ENCODE data around the gene PARD6B.
"Not testable (repeated sequence)": the region's sequence is repeated elsewhere in the genome, so short reads cannot be mapped to it uniquely, and the experiment has no call there.

PARD6B gene, protein sequence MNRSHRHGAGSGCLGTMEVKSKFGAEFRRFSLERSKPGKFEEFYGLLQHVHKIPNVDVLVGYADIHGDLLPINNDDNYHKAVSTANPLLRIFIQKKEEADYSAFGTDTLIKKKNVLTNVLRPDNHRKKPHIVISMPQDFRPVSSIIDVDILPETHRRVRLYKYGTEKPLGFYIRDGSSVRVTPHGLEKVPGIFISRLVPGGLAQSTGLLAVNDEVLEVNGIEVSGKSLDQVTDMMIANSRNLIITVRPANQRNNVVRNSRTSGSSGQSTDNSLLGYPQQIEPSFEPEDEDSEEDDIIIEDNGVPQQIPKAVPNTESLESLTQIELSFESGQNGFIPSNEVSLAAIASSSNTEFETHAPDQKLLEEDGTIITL

DNA sequence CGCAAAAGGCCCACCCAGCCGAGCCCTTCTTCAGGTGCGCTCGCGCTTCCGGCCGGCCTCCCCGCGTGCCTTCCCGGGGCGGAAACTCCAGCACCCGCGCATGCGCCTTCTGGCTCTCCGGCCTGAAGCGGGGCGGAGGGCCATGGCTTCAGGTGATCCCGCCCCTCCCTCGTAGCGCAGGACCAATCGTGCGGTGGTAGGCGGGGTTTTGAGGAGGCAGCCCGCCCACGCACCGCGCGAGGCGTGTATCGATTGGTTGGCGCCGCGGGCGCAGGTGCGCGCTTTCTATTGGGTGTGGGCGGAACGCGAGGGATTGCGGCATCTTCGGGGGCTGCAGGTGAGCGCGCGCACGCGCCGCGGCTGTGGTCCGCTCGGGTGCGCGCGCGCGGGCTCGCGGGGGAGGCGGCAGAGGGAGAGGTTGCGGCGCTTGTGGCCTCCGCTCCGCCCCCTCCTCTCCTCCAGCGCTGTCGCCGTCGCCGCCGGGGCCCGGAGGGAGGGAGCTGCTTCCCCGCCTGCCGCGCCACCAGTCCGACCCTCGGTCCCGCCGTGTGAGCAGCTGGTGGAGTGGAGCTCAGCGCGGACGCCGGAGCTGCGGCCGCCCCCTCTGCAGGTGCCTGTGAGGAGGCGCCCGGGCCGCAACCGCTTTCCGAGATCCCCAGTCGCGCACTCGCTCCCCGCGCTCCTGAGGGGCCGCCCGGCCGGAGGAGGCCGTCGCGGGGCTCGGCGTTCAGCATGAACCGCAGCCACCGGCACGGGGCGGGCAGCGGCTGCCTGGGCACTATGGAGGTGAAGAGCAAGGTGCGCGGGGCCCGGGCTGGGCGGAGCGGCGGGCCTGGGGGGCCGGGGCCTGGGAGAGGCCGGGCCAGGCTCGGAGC lies at the start of gene PARD6B:
PARD6B (plus strand) TSS at position 526 of the 875 bp plus-strand sequence; CDS start at position 733, 207 bp downstream.
- peak; percentile 99 for DNase-seq (ENCODE audit: low read depth)

DNA sequence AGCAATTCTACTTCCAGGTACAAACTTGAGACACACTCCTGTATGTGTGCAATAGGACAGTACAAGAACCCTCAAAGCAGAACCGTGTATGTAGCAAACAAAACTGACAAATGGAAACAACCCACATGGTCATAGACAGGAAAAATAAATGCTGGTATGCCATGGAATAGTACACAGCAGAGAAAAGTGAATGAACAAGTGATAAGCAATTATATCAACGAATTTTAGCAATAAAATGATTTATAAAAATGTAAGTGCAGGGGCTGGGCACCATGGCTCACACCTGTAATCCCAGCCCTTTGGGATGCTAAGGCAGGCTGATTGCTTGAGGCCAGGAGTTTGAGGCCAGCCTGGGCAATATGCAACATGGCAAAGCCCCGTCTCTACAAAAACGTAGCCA lies 49.3 kb upstream of the PARD6B start:
- no peak for DNase-seq (ENCODE audit: low read depth)

DNA sequence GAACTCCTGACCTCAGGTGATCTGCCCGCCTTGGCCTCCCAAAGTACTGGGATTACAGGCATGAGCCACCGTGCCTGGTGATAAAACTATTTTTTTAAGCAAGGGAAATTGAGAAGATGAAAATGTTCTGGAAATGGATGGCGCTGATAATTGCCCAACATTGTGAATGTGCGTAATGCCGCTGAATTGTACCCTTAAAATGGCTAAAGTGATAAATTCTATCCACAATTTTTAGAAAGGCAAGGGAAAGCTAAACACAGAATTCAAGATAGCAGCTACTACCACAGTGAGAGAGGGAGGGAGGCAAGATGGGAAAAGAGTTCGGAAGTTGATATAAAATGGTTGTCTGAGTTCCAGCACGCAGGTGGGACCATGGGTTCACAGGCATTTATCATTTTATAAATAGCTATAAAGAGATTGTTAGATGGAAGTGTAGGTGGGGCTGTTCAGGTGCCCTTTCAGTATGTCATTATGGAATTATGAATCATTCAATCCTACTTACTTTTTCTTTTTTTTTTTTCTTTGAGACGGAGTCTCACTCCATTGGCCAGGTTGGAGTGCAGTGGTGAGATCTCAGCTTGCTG lies 48.3 kb upstream of the PARD6B start:
- DNase-seq (ENCODE audit: low read depth): no peak

DNA sequence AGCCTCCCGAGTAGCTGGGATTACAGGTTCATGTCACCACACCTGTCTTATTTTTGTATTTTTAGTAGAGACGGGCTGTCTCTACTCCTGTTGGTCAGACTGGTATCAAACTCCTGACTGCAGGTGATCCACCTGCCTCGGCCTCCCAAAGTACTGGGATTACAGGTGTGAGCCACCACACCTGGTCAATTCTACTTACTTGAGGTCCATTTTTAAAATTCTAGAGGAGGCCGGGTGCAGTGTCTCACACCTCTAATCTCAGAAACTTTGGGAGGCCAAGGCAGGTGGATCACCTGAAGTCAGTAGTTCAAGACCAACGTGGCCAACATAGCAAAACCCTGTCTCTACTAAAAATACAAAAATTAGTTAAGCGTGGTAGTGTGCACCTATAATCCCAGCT lies 47.8 kb upstream of the PARD6B start:
- no peak for DNase-seq (ENCODE audit: low read depth)

DNA sequence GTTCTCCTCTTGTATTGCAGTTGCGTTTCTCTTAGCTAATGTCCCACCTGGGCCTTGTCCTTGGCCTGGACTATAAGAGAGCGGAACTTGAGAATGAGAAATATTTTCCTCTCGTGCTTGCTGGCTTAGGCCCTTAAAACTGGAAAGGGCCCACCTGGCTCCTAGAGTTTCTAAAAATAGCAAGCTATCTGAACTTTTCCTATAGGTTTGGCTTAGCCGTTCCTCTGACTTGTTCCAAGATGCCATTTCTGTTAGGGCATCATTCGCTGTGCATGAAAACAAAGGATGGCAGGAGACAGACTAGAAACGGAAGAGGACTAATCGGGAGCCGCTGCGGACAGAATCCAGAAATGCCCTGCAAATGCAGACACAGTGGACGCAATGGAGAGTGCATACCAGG lies 44.6 kb upstream of the PARD6B start:
- DNase-seq (ENCODE audit: low read depth): no peak

GRCh38 chr20:50688256-50688975 lies 43.0 kb upstream of the PARD6B start:
- no peak for DNase-seq (ENCODE audit: low read depth)

DNA sequence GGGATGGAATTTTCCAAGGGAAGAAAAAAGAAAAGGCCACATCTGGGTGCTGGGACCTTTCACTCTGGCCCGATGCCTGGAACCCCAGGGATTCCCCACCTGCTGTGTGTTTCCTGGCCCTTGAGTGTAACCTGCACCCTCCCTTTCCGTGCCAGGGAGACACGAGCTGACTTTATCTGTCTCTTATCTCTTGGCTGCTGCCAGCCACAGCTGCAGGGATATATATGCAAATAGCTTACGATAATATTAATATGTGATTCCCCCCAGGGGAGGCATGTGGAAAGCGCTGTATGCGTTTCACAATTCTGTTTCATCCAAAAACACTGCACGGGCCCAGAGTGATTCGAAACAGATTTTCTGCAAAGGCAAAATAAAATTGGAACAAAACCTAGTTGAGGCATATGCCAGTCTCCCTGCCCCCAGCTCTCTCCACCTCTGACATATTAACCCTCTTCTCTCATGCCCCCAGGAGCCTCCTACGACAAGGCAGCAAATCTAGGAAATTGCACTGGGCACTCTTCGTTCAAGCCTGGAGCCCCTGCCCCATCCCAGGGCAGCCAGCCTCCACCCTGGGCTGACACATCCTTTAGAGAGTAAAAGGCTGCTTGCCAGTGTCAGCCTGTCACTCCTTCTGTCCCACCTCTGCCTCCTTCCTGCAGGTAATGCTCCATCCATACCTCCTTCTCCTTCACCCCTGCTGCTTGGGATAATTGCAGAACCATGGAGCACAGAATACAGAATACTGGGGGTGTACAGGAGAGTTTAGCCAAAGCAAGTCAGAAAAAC lies 41.3 kb upstream of the PARD6B start:
- no peak for DNase-seq (ENCODE audit: low read depth)

- no peak for DNase-seq (ENCODE audit: low read depth)
Measured at GRCh38 chr20:50690650-50691572, 40.5 kb upstream of the PARD6B start, which contains the start of gene RIPOR3. TSS of gene RIPOR3 (minus strand) at chr20:50691542. CDS start at chr20:50691128, 414 bp downstream.

- no peak for DNase-seq (ENCODE audit: low read depth)
Measured at GRCh38 chr20:50691573-50692551, 39.5 kb upstream of the PARD6B start.

DNA sequence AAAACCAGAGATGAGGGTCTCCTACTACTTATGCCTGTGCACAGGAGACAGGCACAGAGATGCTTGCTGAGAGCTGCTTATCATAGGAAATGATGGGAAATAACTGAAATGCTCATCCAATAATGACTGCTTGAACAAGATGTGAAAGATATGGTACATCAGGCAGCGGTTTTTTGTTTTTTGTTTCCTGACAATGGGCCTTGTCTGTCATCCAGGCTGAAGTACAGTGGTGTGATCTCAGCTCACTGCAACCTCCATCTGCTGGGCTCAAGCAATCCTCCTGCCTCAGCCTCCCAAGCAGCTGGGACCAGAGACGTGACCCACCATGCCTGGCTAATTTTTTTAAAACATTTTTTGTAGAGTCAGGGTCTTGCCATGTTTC lies 38.8 kb upstream of the PARD6B start:
- DNase-seq (ENCODE audit: low read depth): no peak

DNA sequence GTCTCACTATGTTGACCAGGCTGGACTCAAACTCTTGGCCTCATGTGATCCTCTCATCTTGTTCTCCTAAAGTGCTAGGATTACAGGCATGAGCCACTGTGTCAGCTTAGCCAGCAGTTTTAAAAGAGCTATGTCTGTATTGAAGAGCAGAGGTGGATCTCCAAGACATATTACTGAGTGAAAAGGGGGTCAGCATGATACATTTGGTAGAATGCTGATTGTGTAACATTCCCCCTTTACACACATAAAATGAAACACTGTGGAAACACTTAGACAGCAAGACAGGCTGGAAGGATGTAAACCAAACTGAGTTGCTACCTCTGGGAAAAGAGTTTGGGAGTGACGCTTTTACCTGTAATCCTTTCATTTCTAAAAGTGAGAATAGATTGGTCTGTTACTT lies 38.4 kb upstream of the PARD6B start:
- no peak for DNase-seq (ENCODE audit: low read depth)

DNA sequence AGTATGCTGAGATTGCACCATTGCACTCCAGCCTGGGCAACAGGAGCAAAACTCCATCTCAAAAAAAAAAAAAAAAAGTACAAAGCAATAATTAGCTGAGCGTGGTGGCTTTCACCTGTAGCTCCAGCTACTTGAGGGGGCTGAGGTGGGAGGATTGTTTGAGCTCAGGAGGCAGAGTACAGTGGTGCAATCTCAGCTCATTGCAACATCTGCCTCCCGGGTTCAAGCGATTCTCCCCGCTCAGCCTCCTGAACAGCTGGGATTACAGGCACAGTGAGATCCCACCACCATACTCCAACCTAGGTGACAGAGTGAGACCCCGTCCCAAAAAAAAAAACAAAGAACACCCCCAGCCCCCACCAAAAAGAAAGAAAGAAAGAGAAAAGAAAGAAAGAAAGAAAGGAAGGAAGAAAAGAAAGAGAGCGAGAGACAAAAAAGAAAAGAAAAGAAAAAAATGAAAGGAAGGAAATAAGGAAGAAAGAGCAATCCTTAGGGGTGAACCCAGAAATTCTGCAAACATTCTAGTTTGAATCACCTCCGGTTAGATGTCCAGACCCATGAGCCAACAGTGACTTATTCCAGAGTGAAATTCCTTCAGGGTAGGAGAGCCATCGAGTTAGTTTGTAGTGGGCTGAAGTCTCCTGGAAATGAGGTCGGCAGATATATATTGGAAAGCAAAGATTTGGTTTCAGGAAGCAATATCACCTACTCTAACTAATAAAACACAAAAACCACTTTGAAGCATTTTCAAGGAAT lies 36.8 kb upstream of the PARD6B start:
- no peak for DNase-seq (ENCODE audit: low read depth)

- no peak for DNase-seq (ENCODE audit: low read depth)
Measured at GRCh38 chr20:50695135-50695872, 36.1 kb upstream of the PARD6B start.

- not testable (repeated sequence) for DNase-seq (ENCODE audit: low read depth)
Measured at GRCh38 chr20:50698255-50698654, 33.1 kb upstream of the PARD6B start.

DNA sequence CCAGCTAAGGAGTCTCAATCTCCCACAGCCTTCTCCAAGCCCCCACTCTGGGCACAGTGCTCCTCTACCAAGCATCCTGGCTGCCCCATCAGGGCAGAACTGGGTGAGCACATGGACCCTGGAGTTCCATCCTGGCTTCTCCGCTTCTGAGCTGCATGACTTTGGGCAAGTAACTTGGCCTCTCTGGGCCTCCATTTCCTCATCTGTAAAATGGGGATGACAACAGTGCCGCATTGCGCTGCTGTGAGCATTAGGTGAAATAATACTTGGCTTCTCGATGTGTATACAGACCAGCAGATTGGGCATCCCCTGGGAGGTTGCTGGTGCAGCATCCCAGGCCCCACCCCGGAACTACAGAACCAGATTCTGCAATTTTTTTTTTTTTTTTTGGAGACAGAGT lies 31.7 kb upstream of the PARD6B start:
- DNase-seq (ENCODE audit: low read depth): no peak

- DNase-seq (ENCODE audit: low read depth): no peak
Measured at GRCh38 chr20:50701041-50701963, 30.1 kb upstream of the PARD6B start.
